TTC549 (cell line): Measurements from ENCODE around the gene FRMD5.
"Not testable (repeated sequence)": the region's sequence is repeated elsewhere in the genome, so short reads cannot be mapped to it uniquely, and the experiment has no call there.

Source experiments
- FAIRE-seq: peaks from 2 replicates; lab custom pipeline; 2012; peaks lifted over from hg19 to GRCh38; lab: Jason Lieb, UNC

The FRMD5 gene

DNA sequence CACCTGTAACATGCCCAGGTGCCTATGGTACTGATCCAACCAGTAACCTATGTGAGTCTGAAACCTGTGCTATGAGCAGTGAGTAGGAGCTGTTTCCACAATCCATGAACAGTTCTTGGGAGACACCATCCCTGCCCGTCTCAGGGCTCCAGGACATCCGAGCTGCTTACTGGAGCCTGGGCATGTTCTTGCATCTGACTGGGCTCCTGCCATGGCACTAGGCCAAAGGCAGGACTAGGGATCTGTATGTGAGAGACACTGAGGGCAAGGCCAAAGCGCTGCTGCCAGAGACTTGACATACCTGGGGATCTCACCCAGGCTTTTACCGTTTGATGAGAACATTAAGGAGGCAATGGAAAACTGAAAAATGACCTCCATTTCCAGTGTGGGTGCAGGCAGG is 308.5 kb downstream of the FRMD5 start:
- no peak for FAIRE-seq

DNA sequence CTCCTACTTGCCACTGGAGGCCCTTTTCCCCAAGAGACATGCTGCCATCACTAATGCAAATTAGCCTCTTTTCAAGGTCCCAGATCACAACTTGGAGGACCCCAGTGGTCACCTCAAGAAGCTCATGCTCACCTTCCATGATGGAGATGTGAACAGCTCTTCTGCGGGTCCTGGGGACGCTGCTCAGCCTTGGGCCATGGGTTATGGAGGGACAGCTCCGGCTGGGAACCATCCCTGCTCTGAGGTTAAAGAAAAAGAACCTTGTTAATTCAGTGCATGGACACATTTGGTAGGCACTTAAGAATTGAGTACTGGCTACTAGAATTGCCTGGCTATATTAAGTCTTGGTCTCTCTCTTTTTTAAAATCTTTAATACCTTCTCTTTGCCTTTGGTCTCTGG is 311.5 kb downstream of the FRMD5 start:
- FAIRE-seq: no peak

DNA sequence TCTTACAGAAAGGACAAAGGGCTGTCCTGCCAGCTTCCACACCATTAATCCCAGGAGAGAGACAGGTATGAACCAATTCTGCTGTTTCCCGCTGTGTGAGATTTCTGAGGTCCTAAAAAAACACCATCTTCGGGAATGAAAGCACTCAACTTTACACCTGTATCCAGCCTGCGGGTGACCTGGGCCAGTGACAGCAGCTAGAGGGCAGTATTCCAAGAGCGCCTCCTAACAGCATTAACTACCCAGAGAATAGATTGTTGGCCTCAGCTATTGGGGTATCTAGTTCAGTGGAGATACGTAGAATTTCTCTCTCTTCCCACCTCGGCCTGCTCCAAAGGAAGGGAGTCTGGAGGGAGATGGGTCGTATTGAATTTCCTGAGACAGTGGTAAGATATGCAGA is 313.1 kb downstream of the FRMD5 start:
- FAIRE-seq: no peak

DNA sequence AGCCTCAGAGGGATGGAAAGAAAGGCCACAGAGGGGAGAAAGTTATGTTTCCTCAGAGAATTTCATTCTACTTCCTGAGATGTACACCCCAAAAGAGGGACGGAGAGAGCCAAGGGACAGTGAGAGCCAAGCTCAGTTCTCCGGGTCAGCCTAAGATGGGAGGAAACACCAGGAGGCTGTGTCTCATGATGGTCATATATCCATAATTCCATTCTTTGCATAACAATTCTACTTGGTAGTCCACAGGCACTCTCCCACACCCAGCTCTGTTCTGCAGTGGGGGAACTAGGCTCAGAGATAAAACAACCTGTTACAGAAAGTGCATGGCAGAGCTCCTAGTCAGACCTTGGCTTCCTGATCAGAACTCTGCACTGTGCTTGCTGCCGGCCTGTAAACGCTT is 313.8 kb downstream of the FRMD5 start:
- FAIRE-seq: no peak

DNA sequence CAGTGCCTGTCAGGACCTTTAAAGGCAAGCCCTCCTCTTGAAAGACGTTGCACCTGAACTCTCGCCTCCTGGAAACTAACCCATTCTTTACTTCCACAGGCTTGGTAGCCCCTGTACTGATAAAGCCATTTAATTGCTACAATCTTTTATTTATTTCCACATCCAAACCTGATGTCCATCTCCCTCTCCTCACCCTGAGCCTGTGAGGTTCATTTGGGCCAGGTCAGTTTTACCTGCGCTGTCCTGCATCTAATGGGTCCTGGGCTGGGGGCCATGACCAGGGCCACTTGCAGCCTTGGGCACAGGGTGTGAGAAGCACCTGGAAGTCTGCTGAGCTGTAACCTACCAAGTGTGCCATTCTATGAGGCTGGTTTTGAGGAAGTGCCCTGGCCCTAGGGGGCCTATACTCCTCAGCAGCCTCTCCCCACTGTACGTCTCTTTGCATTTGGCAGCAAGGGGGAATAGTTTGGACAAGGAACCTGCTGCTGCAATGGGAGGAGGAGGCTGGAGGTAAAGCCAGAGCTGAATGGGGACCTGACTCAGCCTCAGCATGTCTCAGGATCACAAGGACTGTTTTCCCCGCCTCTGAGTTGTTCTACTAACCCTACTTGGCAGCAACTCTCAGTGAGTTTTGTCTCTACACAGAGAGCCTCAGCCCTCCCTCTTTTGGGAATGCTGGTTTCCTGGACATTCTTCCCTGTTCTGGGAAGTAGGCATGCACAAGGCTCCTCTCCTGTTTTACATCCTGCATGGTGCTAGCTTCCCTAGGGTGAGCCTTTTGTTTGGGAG is 314.5 kb downstream of the FRMD5 start:
- no peak for FAIRE-seq

DNA sequence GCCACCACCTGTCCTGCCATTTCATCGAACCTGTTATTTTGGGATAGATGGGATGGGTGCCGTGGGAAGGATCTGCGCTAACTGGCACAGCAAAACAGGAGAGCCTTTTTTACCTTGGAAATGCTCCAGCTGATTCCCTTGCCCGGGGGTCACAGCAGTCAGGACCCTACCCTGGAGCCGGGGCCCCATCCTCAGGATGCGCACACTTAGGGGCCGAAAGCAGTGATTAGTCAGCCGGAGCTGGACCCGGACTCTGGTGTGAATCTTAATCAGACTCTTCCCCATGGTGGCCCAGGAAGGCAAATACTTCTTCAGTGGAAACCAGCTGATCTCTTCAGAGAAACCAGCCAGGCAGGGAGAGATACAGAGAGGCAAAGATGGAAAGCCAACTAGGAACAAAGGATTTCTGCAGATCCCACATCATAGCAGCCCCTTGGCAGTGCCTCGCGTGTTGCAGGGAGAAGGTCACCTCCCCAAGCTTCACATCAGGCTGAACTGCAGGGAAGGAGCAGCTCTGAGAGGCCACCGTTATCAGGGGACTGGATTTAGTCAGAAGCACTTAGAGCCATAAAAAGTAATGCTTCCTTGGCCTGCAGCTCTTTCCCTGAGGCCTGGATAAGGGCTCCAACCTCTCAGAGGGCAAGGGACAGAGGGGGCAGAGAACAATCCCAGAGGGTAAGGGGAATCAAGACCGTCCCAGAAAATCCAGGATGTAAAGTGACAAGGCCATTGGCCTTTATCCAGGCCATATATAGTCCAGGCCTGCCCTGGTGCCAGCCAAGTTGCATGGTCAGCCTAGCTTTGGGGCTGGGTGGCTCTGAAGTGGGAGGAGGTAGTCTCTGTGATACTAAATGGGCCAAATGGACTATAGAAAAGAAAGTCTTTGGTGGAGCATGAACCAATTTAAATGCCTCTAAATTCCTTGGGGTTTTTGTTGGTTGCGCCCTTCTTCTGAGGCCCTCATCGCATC is 315.4 kb downstream of the FRMD5 start:
- no peak for FAIRE-seq

DNA sequence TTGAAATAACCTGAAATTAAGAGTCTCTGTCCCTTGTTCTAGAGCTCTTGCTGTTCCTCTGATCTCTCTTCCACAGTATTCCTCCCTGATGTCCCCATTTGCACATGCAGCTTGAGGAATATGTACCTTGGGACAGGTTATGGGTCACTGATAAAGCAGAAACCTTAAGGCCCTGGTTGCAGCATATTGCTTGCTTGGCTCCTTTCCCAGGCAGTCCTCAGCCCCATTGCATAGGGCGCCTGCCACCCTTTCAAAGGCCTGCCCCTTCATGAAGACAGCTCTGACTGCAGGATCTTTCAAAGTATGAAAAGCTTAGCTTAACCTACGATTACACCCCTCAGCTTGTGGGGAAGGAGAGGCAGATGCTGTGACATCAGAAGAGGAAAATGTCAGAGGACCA is 316.6 kb downstream of the FRMD5 start:
- no peak for FAIRE-seq

DNA sequence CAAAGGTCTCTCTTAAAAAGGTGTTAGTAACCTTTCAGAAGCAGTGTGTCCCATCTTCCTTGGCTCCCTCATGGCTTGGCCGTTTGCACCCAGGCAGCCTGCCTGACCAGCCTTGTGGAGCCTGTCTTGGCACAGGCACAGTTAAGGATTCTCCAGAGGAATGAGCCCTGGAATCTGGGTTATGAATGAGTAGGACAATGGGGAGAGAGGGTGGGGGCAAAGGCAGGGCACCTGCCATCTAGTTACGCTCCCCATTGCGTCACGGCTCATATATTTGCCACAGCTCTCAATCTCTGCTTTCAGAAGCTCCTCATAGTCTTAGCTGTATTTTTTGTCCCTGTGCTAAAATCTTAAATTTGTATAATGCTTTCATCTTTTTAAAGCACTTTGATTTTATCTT is 317.7 kb downstream of the FRMD5 start:
- FAIRE-seq: no peak

DNA sequence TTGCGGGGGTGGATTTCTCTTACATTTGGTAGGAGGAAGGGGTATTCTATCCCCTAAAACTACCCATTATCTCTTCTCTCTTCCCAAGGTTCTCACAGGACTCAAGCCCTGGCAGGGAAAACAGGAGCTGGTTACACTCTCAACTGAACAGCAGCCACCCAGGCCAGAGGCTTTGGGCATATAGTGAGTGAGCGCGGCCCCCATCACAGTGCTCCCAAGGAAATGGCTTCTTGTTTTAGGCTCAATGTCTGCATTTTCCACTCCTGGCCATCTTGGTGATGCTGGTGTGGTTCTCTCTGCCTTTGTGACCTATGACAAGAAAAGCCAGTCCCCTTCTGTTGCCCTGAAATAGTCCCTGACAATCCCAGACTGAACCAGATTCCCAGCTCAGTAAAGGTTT is 318.2 kb downstream of the FRMD5 start:
- FAIRE-seq: no peak

DNA sequence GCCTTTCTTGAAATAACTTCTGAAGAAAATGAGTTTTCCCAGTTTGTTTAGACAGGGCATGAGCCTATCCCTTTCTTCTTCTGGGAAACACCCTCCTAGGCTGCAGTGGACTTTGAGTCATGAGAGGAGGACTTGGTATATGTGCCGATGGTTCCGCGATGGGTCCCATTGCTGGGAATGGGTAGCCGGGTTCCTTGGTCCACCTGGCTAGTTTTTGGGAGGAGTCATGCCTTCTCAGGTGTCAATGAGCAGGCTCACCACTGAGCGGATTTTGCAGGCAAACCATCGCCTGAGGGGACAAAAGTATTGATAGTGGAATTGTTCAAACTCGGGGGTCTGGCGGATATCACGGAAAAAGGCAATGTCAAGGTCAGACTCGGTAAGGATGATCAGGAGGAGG is 321.4 kb downstream of the FRMD5 start:
- no peak for FAIRE-seq

DNA sequence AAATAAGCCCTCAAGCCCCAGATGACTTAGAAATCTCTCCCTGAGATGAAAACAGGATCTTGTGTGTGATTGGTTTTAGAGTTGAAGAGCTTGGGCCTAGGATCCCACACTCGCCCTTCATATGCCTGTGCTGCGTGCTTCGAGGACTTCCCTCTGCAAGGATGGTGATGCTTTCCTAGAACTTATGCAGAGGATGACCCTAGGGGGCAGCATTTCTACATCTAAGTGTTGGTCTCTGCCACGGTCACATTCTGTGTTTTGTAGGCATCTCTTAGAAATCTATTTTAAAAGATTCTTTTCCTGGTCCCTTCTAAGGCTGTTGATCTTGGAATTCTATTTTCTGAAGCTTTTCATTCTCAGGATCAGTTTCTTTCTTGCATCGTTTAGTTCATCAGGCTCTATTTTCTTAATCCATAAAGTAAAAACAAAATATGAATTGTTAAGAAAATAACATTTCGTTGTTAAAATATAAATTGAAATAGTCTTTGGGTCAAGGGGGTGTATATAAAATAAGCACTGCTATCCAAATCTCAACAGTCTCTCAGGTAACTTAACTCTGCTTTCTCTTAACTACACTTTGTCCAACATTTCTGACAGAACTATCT is 322.6 kb downstream of the FRMD5 start:
- peak; percentile 77 for FAIRE-seq

DNA sequence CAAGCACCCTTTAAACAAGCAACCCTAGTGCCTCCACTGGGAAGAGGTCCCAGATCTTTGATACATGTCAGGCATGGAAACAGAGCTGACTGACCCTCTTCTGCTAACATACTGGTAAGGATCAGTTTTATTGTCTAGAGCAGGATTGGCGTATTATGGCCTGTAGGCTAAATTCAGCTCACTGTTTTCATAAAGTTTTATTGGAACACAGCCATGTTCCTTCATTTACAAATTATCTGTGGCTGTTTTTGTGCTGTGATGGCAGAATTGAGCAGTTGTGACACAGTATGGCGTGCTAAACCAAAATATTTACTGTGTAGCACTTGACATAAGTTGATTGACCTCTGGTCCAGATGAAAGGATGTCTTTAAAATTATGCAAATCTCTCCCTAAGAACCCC is 323.2 kb downstream of the FRMD5 start:
- FAIRE-seq: no peak

DNA sequence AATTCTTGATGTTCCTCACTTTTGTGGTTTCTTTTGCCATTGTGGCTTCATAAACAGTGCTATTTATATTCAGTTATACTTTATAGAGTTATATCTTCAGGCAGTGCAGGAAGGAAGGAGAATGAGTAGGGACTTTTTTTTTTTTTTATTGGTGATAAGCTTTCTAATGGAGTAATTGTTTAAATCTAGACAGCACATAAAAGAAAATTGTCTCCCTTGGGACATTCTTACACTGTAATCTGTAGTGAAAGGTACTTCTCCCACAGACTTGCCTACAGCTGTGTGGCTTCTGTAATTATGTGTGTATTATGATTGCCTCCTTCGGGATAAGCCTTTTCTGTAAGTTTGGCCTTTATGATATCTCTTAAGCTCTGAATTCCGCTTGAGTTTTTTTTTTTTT is 326.7 kb downstream of the FRMD5 start:
- no peak for FAIRE-seq

DNA sequence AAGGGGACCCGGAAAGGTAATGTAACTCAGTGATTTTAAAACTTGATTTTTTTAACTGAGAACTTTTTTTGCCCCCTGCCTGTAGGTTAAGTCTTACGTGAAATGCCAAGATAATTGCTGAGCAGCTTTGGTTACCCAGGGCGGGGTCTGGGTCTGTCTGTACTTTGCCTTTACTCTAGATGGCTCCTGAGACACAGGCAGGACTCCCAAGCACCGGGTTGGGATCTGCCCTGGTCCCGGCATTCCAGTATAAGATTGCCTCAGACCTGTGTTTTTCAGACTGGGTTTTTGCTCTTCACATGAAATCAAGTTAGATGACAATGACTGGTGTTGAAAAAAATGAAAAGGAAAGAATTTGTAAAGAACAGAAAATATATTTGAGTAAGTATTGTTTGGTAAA is 328.0 kb downstream of the FRMD5 start:
- FAIRE-seq: no peak

DNA sequence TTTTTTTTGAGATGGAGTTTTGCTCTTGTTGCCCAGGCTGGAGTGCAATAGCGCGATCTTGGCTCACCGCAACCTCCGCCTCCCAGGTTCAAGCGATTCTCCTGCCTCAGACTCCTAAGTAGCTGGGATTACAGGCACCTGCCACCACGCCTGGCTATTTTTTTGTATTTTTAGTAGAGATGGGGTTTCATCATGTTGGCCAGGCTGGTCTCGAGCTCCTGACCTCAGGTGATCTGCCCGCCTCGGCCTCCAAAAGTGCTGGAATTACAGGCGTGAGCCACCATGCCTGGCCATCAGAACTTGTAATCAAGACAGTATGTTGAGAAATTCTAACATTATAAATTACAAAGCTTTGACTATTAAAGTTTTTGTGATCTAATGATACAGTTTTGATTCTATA is 328.4 kb downstream of the FRMD5 start:
- FAIRE-seq: not testable (repeated sequence)

DNA sequence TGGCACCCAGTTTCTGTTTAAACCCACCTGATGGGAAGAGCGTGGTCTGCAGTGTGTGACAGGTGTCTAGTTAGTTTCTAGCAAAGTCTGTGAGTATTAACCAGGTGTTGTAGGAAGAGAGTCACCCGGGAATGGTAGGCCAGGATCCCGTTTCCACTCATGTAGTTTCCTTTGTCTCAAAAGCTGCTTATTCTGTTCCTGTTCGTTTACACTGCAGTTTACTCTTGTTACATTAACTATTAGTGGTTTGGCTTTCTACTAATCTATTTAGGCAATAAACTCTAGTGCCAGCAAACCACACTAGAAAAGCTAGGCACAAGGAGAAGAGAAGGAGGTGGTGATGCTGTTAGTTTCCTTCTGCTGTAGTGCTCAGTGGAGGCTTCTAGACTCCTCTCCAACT is 335.5 kb downstream of the FRMD5 start:
- FAIRE-seq: no peak

DNA sequence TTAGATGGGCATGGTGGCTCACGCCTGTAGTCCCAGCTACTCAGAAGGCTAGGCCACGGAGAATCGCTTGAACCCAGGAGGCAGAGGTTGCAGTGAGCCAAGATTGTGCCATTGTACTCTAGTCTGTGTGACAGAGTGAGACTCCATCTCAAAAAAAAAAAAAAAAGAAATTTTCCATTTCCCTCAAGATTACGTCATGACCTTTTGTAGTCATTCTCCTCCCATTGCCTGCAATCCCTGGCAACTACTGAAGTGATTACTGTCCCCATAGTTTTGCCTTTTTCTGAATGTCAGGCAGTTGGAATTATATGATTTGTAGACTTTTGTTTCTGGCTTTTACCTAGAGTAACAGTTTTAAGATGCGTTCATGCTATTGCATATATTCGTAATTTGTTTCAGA is 340.3 kb downstream of the FRMD5 start:
- no peak for FAIRE-seq

DNA sequence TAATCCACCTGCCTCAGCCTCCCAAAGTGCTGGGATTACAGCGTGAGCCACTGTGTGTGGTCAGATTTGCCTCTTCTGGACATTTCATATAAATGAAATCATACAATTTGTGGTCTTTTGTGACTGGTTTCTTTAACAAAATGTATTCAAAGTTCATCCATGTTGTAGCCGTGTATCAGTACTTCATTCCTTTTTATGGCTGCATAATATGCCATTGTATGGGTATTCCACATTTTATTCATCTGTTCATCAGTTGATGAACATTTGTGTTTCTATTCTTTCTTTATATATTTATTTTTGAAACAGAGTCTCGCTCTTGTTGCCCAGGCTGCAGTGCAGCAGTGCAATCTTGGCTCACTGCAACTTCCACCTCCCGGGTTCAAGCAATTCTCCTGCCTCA is 342.5 kb downstream of the FRMD5 start:
- FAIRE-seq: no peak

DNA sequence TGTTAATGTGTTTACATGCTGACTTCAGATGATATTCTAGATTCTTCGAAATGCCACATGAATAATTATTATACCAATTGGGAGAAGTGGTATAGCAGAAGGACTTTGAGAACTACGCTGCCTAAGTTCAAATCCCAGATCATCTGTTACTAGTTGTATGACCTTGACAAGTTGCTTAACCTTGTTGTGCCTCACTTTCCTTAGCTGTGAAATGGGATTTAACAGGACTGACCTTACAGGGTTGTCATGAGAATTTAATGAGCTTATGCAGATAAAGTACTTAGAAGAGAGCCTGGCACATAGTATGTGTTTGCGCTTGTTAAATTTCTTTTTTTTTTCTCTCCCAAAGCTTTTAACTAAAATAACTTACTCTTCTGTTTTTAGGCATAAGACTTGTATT is 343.8 kb downstream of the FRMD5 start:
- FAIRE-seq: no peak

DNA sequence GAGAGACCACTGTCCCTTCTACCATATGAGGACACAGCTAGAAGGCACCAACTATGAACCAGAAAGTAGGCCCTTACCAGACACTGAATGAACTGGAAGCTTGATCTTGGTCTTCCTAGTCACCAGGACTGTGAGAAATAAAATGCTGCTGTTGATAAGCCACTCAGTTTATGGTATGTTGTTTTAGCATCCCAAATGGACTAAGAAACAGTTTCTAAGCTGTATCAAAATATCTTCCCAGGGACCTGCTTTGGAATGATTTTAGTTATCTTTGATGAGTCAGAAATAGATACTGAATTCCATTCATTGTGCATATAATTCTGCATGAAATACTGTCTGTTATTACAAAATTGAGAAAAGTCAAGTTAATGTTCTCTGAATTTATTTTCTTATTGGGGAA is 349.6 kb downstream of the FRMD5 start:
- no peak for FAIRE-seq

DNA sequence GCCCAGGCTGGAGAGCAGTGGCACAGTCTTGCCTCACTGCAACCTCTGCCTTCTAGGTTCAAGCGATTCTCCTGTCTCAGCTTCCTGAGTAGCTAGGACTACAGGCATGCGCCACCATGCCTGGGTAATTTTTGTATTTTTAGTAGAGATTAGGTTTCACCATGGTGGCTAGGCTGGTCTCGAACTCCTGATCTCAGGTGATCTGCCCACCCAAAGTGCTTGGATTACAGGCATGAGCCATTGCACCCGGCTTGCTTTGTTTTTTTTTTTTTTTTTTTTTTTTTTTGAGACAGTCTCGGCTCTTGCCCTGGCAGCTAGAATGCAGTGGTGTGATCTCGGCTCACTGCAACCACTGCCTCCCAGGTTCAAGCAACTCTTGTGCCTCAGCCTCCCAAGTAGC is 362.6 kb downstream of the FRMD5 start:
- FAIRE-seq: not testable (repeated sequence)

DNA sequence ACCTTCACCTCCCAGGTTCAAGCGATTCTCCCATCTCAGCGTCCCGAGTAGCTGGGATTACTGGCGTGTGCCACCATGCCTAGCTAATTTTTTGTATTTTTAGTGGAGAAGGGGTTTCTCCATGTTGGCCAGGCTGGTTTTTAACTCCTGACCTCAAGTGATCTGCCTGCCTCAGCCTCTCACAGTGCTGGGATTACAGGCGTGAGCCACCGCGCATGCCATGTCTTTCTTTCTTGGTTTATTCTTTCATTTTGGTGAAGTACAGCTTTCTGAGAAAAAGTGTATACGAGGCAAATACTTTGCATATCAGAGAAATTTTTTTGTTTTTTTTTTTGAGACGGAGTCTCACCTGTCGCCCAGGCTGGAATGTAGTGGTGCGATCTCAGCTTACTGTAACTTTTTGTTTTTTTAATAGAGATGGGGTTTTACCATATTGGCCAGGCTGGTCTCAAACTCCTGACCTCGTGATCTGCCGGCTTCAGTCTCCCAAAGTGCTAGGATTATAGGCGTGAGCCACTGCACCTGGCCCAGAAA is 363.5 kb downstream of the FRMD5 start:
- FAIRE-seq: not testable (repeated sequence)
